Hypothalamus (tissue), 51 donors: ENCODE data around the gene MTMR12.

Experiments used
- DNase-seq, 51 donors: peaks; one replicate each; lab custom pipeline; 2025; lab: John Stamatoyannopoulos, UW

MTMR12 gene

DNA sequence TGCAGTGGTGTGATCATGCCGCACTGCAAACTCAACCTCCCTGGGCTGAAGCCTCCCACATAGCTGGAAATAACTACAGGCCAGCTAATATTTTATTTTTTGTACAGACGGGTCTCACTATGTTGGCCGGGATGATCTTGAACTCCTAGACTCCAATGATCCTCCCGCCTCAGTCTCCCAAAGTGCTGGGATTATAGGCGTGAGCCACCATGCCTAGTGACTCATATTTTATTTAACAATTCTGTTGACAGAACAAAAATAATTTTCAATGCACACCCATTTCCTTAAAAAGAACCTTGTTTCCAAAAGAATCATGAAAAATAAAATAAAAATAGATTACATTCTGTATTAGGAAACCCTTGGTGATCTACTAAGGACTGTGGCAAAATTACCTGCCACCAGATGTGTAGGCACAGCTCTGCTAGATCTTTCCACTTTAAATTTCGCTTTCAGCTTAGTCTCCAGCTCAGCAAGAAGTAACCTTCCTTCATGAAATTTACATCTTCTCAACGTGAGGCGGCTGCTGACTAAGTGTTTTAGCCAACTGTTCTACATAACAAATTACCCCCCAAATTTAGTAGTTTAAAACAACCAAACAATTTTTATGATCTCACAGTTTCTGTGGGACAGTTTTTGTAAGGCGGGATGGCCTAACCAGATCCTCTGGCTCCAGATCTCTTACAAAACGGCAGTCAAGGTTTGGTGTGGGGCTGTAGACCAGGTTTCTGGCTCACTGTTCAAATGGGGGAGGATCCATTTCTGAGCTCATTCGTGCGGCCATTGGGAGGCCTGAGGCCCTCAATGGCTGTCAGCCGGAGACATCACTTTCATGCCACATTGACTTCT is 106.0 kb downstream of the MTMR12 start:
- no peak for DNase-seq

DNA sequence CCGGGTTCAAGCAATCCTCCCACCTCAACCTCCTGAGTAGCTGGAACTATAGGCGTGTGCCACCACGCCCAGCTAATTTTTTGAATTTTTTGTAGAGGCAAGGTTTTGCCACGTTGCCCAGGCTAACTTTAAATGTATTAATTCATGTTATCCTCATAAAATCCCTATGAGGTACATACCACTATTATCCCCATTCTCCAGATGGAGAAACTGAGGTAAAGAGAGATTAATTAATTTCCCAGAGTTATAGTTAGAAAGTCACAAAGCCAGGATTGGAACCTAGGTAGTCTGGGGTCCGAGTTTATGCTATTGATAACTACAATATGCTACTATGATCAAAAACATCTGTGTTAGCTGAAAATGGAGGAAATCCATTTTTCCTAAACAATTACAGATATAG is 106.7 kb downstream of the MTMR12 start:
- no peak for DNase-seq

DNA sequence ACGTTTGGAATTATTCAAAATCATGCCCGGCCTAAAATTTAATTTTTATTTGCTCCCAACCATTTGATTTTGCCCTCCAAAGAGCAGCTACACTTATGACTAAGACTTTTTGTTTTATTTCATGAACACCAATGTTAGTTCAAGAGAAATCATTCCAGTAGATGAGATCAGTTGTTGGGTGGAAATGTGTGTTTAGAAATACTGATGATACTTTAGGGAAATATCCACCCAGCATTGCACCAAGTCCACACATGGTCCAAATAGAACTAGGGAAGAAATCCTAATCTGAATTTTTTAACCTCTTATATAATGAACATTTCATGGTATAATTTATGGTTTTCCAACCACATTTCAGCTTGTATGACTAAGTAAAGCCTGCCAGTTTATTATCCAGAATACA is 110.3 kb downstream of the MTMR12 start:
- DNase-seq: no peak

DNA sequence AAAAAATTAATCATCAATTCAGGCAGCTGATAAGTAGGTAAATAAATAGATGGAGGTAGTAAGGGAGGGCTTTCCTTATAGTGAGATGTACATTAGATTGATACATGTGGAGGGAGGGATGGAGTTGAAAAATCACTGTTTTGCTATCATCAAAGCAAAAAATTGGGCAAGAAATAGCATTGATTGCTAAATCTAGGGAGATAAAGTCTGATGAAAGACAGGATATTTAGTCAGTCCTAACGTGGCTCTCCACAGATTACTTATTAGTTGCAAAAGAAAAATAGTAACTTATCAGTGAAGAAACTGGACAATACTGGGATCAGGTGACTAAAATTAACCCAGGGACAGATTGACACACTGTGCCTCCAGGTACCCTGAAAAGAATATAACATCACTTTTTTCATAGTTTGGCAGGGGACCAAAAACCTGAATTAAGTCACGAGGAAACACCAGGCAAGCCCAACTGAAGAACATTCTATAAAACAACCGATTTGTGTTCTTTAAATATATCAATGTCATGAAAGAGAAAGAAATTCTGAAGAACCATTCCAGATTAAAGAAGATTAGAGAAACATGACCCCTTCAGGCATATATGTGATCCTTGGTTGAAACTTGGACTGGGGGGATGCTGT is 111.5 kb downstream of the MTMR12 start:
- no peak for DNase-seq

DNA sequence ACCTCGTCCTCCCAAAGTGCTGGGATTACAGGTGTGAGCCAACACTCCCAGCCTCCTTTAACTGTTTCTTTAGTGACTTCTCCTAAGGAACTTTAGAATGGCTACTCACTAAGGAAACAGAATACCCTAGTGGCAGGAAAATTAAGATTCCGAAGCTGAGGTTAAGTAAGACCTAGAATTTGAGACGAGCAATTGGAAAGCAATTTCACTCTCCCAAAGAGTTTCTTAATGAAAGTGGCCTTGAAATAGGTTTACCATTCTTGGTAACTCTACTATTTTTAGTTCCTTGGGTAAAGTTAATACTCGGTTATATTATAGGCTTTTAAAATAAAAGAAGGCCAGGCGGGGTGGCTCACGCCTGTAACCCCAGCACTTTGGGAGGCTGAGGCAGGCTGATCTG is 115.7 kb downstream of the MTMR12 start:
- no peak for DNase-seq

DNA sequence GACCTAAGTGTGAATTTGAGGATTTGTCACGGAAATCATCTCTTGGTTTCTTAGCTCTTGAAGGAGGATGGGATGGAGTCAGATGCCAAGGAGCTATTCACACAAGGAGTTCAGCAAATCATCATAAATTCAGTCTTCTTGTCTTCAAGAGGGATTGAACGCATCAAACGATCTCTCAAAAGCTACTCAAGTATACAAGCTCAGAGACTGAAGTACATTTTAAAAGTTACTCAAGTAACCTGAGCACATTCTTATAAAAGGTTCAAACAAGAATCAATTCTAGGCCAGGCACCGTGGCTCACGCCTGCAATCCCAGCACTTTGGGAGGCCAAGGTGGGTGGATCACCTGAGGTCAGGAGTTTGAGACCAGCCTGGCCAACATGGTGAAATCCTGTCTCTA is 117.5 kb downstream of the MTMR12 start:
- no peak for DNase-seq

DNA sequence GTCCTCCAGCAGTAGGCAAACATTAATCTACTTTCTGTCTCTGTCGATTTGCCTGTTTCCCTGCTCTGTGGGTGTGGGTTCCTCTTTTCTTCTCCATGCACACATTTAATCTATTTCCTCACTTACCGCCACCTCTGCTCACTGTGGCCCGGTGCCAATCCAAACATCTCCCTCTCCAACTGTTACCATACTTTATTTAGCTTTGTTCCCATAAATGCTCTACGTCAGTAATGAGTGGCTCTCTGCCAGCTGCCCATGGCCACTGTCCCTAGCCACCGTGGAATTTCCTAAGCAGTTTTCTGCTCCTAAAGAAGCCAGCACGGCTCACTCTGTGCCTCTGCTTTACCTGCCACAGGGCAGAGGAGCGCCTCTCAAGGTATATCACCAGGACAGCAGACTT is 119.1 kb downstream of the MTMR12 start:
- DNase-seq: peak in 17 of 51 donors; percentile 2 to 44 (median 9)

DNA sequence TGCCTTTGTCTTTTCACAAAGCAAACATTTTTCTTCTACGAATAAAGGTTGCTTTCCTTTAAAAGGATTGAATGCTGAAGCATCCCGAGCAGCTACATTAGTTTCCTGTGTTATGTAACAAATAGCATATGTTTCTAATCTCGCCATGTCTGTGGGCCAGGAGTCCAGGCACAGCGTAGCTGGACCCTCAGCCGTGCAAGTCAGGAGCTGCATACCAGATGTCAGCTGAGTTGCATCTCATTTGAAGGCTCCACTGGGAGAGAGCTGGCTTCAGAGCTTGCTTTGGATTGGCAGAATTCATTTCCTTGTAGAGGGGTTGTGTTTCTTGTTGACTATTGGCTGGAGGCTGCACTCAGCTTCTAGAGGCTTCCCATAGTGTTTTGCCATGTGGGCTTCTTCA is 122.6 kb downstream of the MTMR12 start:
- DNase-seq: no peak

DNA sequence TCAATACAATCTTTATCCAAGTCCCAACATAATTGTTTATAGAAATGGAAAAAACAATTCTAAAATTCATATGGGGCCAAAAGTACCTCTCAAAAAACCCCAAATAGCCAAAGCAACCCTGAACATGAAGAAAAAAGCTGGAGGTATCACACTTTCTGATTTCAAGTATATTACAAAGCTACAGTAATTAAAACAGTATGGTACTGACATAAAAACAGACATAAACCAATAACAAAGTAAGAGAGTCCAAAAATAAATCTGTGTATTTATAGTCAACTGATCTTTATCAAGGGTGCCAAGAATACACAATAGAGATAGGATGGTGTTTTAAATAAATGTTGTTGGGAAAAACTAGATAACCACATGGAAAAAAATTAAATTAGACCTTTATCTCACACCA is 125.1 kb downstream of the MTMR12 start:
- DNase-seq: no peak

DNA sequence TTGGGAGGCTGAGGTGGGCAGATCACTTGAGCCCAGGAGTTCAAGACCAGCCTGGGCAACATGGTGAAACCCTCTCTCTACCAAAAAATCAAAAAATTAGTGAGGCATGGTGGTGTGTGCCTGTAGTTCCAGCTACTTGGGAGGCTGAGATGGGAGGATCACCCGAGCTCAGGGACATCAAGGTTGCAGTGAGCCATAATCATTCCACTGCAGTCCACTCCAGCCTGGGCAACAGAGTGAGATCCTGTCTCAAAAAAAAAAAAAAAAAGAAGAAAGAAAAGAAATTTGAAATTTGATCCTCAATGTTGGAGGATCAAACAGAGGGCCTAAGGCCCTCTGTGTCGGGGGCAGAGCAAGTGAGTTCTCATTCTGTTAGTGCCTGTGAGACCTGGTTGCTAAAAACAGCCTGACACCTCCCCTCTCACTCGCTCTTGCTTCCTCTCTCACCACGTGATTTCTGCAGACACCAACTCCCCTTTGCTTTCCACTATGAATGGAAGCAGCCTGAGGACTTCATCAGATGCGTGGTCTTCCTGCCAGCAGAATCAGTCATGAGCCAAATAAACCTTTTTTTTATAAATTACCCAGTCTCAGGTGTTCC is 130.2 kb downstream of the MTMR12 start:
- no peak for DNase-seq
